HG02885 (cell line): ENCODE measurements around the gene EFHD1.
"Not testable (repeated sequence)": the region's sequence is repeated elsewhere in the genome, so short reads cannot be mapped to it uniquely, and the experiment has no call there.

Source experiments
- ATAC-seq: cut with Tn5 transposase; IDR thresholded peaks from one replicate; pipeline ENCODE4 v1.9.1; 2021; ENCODE audit warnings: mild to moderate bottlenecking; ENCODE audit not compliant: unreplicated experiment, poor library complexity

The EFHD1 gene

DNA sequence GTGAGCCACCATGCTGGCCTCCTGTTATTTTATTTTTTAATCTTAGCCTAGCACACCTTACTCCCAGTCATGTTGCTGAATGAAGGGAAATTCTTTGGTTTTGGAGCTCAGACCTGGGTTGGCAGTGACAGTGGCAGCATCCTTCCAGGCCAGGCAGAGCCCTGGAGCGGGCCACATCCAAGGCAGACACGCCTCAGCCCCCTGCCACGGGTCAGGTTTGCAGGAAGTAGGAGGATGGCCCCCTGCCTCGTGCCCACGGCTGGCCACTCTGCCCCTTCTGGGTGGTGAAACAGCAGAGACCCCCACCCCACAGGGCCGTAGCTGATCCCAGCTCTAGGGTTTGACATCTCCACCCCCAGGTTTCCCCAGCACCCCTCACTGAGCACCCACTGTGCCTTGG is 11.7 kb downstream of the EFHD1 start:
- ATAC-seq = no peak

GRCh38 chr2:232646726-232647125 is 13.3 kb downstream of the EFHD1 start:
- no peak for ATAC-seq

DNA sequence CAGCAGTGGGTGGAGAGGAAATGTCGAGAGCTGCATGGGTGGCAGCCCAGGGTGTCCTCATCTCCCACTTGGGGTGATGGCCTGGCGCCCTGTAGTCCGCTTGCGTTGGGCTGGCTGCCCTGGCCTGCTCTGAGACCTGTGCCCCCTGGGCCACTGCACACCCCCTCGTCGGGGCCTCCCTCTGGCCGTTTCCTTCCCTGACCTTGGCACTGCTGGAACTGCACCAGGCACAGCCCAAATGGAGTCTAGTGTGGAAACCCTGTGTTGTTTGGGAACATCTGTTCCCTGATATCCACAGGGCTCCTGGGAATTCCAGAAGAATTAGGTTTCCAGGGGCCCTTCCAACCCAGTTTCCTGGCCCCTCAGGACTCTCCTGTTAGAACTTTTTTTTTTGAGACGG is 13.9 kb downstream of the EFHD1 start:
- ATAC-seq = no peak

DNA sequence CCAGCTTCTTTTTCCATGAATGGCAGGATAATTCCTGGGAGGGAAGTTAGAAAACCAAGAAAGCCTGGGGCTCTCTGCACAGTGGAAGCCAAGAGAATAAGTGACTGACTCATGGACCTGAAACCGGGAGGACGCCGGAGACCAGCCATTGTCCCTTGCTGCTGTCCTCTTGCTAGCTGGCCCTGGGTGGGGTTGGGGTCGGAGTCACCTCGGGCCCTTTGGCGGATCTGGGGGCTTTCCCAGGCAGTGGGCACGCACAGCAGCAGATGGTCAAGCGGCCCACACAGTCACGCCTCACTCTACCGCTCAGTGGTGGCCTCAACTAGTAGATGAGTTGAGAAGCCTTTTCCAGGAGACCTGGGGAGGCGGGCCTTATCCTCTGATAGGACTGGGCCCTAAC is 15.6 kb downstream of the EFHD1 start:
- no peak for ATAC-seq

DNA sequence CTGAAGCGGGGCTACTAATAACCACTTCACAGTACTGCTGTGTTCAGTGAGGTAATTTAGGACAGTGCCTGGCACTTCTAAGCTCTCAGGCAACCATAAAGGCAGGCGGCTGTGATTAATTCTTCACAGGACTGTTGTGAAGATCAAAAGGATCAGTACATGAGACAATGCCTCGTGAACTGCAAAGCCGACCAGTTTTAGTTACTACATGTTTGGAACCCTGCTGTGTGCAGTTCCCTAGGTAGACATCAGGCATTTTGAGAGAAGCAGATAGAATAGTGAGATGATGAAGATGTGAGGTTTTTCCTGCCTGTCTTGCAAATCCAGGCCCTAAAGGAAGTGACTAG is 19.1 kb downstream of the EFHD1 start:
- no peak for ATAC-seq

GRCh38 chr2:232653441-232653840 is 20.0 kb downstream of the EFHD1 start:
- ATAC-seq = no peak

- no peak for ATAC-seq
These were observed 22.0 kb downstream of the EFHD1 start for GRCh38 chr2:232655392-232655791.

DNA sequence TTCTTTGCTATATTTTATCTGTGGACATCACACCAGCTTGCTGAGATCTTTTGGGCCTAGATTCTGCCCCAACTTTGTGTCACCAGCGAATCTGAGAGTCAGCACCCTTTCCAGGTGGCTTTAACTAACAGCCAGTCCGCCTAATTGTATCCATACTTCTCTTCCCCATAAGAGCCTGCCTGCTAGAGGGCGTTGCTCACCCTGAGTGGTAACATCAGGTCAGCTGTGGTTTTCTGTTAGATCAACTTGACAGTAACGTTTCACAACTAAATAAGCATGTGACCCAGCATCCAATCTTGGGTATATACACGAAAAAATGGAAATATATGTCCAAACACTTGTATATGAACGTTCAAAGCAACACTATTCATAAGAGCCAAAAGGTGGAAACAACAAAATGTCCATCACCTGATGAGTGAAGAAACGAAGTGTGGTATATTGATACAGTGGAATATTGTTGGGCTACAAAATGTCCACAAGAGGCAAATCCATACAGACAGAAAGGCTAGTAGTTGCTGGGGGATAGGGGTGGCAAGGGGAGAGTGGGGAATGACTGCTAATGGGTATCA is 24.9 kb downstream of the EFHD1 start:
- ATAC-seq = no peak

- no peak for ATAC-seq
These were observed 26.0 kb downstream of the EFHD1 start for GRCh38 chr2:232659359-232659758.

DNA sequence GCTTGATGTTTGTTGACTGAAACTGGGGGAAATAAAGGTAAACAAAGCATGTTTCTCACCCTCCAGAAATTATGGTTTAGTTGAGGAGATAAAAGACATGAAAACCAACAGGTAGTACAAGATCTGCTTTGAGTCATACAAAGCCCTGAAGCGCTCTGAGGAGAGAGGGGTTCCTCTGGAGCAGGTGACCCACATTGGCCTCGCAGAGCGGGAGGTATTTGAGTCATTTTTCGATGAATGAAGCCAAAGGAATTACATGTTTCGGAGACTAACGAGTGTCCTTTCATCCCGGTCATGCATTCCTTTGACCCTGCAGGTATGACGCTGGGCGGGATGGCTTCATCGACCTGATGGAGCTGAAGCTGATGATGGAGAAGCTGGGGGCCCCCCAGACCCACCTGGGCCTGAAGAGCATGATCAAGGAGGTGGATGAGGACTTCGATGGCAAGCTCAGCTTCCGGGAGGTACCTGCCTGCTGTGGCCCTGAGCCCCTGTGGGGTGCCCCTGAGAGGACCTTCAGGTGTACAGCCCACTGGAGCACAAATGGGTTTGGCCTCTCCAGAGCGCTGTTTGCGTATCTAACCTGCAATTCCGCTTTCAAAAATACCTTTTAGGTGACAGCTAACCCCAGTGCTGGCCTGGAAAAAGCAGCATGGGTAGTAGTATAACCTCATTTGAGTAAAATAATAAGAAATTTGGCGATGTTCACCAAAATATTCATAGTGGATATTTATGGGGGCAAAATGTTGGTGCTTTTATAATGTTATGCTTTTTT is 29.3 kb downstream of the EFHD1 start:
- ATAC-seq = no peak

- ATAC-seq = no peak
These were observed 32.8 kb downstream of the EFHD1 start for GRCh38 chr2:232666051-232666805.

- ATAC-seq = no peak
These were observed 34.7 kb downstream of the EFHD1 start for GRCh38 chr2:232667989-232668583.

GRCh38 chr2:232668805-232669444 is 35.5 kb downstream of the EFHD1 start:
- no peak for ATAC-seq

GRCh38 chr2:232672588-232672987 is 39.2 kb downstream of the EFHD1 start:
- ATAC-seq = no peak

- no peak for ATAC-seq
These were observed 41.1 kb downstream of the EFHD1 start for GRCh38 chr2:232674491-232674890.

- ATAC-seq = no peak
These were observed 42.0 kb downstream of the EFHD1 start for GRCh38 chr2:232675381-232675780.

GRCh38 chr2:232680006-232680405 is 46.6 kb downstream of the EFHD1 start:
- ATAC-seq = no peak

DNA sequence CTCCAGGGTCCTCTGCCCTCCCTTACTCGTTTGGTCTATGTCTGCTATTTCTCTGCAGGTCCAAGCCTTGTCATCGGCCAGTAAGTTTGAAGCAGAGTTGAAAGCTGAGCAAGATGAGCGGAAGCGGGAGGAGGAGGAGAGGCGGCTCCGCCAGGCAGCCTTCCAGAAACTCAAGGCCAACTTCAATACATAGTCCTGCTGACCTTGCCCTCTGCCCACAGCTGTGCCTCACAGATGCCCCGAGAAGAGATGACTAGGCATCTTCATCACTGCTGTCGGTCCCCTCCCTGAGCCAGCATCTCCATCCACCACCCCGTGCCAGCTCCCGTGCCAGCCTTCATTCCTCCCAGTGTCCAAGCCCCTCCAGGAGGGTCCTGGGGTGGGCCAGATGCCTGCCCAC is 48.1 kb downstream of the EFHD1 start:
- ATAC-seq = no peak

- ATAC-seq = no peak
These were observed 50.0 kb downstream of the EFHD1 start for GRCh38 chr2:232683368-232683767.

DNA sequence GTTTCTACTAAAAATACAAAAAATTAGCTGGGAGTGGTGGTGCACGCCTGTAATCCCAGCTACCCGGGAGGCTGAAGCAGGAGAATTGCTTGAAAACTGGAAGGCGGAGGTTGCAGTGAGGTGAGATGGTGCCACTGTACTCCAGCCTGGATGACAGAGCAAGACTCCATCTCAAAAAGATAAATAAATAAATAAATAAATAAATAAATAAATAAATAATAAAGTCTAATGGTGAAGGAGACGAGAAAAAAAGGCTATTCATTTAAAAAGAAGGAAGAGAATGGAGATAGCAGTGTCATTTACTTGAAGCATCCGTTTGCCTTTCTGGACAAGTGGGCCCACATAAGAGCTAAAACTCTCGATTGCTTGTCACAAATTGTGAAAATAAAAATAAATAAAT is 52.0 kb downstream of the EFHD1 start:
- ATAC-seq = not testable (repeated sequence)
